Measurements from ENCODE around the gene BMAL1.

GRCh38 chr11:13382751-13383150 is 105.2 kb downstream of the BMAL1 start:
- TF ChIP-seq CTCF (IDR thresholded peaks at IDR 0.05): no peak
- TF ChIP-seq POLR2AphosphoS5 (IDR thresholded peaks at IDR 0.05): no peak
- TF ChIP-seq EP300 (IDR thresholded peaks at IDR 0.05): no peak

Data from suprapubic skin (tissue), 4 donors.